HFFc6 (cell line): ENCODE results near the gene CARD9. TPM values are rescaled to one million over a fixed set of nuclear protein-coding genes. Genes with fewer than 3 reads are reported as not detected.
A peak's percentile ranks its signal among the peaks of the same experiment; 100 is the strongest.

ENCODE experiments used
- DNase-seq: peaks from one replicate; pipeline ENCODE4 v3.0.0-alpha.2; 2018
- H3K27ac Mint-ChIP-seq: 2 replicates; pipeline ENCODE4 v1.8.0; 2020; ENCODE audit warnings: mild to moderate bottlenecking, mixed read lengths
- H3K27me3 Mint-ChIP-seq: 2 replicates; pipeline ENCODE4 v1.8.0; 2021; ENCODE audit warnings: mild to moderate bottlenecking, moderate library complexity, mixed read lengths; ENCODE audit not compliant: insufficient read depth
- H3K36me3 Mint-ChIP-seq: 2 replicates; pipeline ENCODE4 v1.8.0; 2021; ENCODE audit warnings: low read depth, mixed read lengths
- H3K4me1 Mint-ChIP-seq: 2 replicates; pipeline ENCODE4 v1.8.0; 2020; ENCODE audit warnings: low read depth, mixed read lengths
- H3K4me3 Mint-ChIP-seq: 2 replicates; pipeline ENCODE4 v1.8.0; 2020; ENCODE audit warnings: mild to moderate bottlenecking, moderate library complexity, mixed read lengths
- H3K9me3 Mint-ChIP-seq: 2 replicates; pipeline ENCODE4 v1.8.0; 2020; ENCODE audit warnings: mild to moderate bottlenecking, mixed read lengths
- total RNA-seq, 6 experiments: library from RNA; stranded (reverse); fragmentation: NEBNext Ultra II Directional; extraction: Animal tissue kit (Norgen Biotek cat#: 25700); gene quantifications; 2 replicates in 1 of 6; 3 replicates in 5 of 6; pipeline ENCODE4 v1.2.3, GENCODE V29; 2021
- TF ChIP-seq, protein P1 (sequence below): fragments of 200-600 bp; sonication (generic); IDR thresholded peaks from 2 replicates; pipeline ENCODE4 v1.5.0; 2021; ENCODE audit warnings: antibody characterized with exemption, mild to moderate bottlenecking

CARD9 gene
- total RNA-seq, 6 experiments from 2014 or later: 2.9 to 19.0 (median 3.2) TPM

DNA sequence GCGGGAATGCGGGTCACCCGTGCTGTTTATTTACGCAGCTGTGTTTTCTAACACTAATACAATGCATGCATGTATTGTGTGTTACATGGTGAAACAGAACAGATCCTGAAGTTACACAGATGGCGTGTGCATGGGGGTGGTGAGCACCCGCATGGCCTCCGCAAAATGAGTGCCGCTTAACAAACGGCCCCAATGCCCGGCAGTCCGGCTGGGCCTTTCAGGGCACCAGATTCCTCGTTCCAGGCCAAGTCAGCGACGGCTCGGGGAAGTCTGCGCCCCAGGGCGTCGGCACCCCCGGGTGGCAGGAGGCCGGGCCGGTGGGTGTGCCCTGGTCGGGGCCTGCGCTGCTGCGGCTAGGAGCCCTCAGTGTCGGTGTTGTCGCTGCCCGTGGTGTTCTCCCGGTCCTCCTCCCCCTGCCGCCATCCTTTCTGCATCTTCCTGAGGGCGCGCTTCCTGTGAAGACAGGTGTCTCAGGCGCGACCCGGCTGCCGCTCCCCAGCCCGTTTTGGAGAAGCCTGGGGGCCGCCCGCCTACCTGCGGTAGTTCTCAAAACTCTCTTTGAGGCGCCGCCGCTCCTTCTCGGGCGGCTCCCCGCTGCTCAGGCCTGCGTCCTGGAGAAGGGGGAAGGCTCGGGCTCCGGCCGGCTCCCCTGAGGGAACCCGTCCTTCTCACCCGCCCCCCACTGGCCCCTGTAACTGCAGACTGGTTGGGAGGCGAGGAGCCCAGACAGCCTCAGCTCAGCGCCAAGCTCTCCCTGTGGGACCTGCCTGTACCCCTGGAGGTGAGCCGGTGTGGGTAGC lies 9.3 kb downstream of the CARD9 start:
- Mint-ChIP-seq H3K27ac (no peak overlapping the region), H3K36me3 (no peaks in the 10 kb centered on the region), H3K4me1 (peaks cover 23% of the 10 kb centered on the region), H3K4me3 (peak overlapping the region; percentile 41), H3K9me3 (no peaks in the 10 kb centered on the region), H3K27me3 (peaks cover 24% of the 10 kb centered on the region)
- no peak for DNase-seq
- TF ChIP-seq, protein P1, sequence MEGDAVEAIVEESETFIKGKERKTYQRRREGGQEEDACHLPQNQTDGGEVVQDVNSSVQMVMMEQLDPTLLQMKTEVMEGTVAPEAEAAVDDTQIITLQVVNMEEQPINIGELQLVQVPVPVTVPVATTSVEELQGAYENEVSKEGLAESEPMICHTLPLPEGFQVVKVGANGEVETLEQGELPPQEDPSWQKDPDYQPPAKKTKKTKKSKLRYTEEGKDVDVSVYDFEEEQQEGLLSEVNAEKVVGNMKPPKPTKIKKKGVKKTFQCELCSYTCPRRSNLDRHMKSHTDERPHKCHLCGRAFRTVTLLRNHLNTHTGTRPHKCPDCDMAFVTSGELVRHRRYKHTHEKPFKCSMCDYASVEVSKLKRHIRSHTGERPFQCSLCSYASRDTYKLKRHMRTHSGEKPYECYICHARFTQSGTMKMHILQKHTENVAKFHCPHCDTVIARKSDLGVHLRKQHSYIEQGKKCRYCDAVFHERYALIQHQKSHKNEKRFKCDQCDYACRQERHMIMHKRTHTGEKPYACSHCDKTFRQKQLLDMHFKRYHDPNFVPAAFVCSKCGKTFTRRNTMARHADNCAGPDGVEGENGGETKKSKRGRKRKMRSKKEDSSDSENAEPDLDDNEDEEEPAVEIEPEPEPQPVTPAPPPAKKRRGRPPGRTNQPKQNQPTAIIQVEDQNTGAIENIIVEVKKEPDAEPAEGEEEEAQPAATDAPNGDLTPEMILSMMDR: peak; percentile 36

DNA sequence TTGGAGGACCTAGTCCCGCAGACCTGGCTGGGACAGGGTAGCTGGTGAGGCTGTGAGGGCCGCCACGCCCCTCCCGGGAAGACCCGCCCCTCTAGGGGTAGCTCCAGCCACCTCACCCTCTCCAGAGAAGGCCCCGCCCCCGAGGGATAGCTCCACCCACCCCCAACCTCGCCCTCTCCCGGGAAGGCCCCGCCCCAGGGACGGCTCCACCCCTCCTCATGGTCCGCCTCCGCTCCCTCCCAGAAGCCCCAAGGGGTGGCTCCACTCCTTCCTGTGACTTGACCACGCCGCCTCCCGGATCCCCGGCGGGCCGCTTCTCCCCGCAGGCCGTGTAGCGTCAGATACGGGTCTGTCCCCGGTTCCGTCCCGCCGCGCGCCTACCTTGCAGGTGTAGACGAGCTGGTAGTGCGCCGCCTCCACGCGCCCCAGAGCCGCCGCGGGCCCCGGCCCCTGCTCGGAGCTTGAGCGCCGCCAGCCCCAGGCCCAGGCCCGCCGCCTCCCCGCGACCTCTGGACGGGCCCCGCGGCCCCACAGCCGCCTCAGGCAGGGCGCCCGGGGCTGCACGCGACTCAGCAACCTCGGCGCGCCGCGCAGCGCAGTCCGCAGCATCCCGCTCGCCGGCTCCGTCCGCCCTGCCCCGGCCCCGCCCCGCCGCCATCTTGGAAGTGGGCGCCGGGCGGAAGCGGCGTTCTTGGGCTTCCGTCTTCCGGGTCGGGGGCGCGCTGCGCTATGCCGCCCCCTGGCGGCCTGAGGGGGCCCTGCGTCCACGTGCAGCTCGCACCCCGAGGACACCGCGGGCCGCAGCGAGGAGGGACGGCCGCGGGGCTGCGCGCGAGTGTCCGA lies 10.1 kb downstream of the CARD9 start, which contains the start of gene DNLZ:
DNLZ (minus strand) TSS at position 639 of the 843 bp plus-strand sequence; CDS start at position 609, 30 bp downstream.
- TF ChIP-seq, protein P1: peak; percentile 98
- H3K4me1 Mint-ChIP-seq: peaks cover 23% of the 10 kb centered on the region
- H3K4me3 Mint-ChIP-seq: peak within 1 kb of the TSS; percentile 85
- peaks cover 24% of the 10 kb centered on the region for H3K27me3 Mint-ChIP-seq
- no peaks in the 10 kb centered on the region for H3K36me3 Mint-ChIP-seq
- H3K9me3 Mint-ChIP-seq: no peaks in the 10 kb centered on the region
- peak within 1 kb of the TSS; percentile 87 for H3K27ac Mint-ChIP-seq
- peak; percentile 87 for DNase-seq

DNA sequence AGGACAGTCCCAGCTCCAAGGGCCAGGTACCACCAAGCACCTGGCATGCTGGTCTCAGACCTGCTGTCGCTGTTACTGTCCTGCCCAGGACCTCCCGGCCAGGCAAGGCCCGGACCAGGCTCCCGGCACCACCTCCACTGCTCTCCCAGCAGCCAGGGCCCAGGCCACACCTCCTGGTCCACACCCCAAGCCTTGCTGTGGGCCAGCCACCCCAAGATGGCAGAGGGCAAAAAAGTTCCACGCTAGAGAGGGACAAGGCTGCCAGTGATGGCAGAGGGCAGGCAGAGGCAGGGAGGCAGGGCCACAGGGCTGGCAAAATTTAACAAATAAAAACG lies 11.1 kb downstream of the CARD9 start:
- Mint-ChIP-seq H3K27me3 (peaks cover 24% of the 10 kb centered on the region), H3K4me1 (peaks cover 23% of the 10 kb centered on the region), H3K27ac (peak overlapping the region; percentile 87), H3K4me3 (peak overlapping the region; percentile 85), H3K36me3 (no peaks in the 10 kb centered on the region), H3K9me3 (no peaks in the 10 kb centered on the region)
- TF ChIP-seq, protein P1: no peak
- no peak for DNase-seq

DNA sequence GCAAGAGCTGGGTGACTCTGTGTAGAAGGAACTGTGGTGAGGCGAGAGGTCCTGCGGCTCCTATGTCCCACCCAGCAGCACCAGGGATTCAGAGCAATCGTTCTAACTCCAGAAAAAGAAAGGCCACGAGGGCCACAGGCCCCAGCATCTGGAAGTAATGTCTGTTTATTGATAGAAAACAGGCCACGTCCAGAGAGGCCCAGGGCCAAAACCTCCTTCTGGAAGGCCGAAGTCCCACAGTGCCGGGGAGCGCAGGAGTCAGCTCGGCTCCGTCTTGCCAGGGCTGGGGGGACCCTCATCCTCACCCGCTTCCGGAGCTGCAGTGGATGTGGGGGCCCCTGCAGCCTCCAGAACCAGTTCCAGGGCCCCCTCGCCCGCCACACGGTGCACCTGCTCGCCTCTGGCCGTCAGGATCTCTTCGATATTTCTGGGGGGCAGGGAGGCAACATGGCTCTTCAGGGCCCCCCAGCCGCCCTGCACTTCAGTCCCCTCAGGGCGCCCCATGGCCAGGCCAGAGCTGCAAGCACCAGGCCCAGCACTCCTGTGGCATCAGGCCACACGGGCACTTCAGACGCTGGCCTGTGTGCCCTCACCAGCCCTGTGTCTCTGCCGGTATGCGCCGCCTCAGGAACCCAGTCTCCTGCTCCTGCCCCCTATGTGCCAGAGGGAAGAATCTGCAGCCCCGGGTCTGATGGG lies 11.6 kb downstream of the CARD9 start:
- Mint-ChIP-seq H3K4me1 (peaks cover 23% of the 10 kb centered on the region), H3K27ac (peak overlapping the region; percentile 87), H3K36me3 (no peaks in the 10 kb centered on the region), H3K9me3 (no peaks in the 10 kb centered on the region), H3K4me3 (peak overlapping the region; percentile 85), H3K27me3 (peaks cover 24% of the 10 kb centered on the region)
- DNase-seq: no peak
- TF ChIP-seq, protein P1: peak; percentile 39; the same call in 1 of the 2 replicates

DNA sequence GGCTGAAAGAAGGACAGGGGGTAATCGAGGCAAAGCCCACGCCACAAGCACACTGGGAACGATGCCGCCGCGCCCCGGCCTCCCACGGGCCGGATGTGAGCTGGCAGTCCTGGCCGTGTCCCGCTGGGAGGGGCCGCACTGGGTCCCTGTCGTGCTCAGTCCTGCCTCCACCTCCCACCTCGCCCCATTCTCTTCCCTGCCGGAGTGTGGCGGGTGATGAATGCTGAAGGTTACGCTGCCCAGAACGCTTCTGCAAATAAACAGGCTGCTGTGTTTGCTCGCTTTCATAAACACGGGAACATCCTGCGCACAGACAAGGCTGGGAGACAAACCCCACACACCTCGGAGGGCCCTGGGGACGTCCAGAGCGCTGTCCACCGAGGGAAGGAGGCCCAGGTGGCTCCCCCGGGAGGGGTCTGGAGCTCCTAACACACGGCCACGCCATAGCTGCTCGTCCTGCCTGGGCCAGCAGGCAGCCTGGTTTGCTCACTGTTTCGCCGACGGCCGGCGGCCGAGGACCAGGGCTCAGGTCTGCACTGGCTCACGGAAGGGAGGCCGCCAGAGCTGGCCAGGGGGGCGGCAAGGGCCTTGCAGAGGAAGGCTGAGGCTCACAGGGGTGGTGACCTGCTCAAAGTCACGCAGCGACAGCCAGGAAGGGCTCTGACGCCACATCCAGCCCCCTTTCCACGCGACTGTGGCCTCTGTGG lies 12.3 kb downstream of the CARD9 start:
- Mint-ChIP-seq H3K4me1 (peaks cover 23% of the 10 kb centered on the region), H3K27ac (peak overlapping the region; percentile 85), H3K4me3 (peak overlapping the region; percentile 51; the same call in 1 of the 2 replicates), H3K27me3 (peaks cover 24% of the 10 kb centered on the region), H3K9me3 (no peaks in the 10 kb centered on the region), H3K36me3 (no peaks in the 10 kb centered on the region)
- DNase-seq: no peak
- TF ChIP-seq, protein P1: no peak
